ENCODE measurements around the gene CTNNA1. TPM values are rescaled to one million over a fixed set of nuclear protein-coding genes. Genes with fewer than 3 reads are reported as not detected.

Gene CTNNA1
- total and polyA plus RNA-seq, 12 donors: 111 to 521 (median 347) TPM

DNA sequence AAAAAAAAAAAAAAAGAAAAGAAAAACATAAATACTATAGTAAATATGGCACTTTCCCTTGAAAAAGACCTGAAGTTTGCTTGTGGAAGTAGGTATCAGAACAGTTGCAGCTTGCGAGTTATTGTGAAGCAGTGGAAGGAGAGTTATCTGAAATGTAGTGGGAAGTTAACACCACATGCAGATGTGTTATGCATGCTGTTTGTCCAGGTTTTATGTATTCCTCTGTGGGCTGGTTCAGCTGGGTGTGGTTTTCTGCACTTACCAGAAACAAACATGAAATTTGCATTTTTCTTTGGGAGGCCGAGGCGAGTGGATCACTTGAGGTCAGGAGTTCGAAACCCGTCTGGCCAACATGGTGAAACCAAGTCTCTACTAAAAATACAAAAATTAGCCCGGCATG lies 42.1 kb upstream of the CTNNA1 start:
- intact Hi-C loops (cut with DNase I): no loop called here
- Histone ChIP-seq H3K27me3 (no peaks in the 10 kb centered on the region), H3K36me3 (replicated peaks in 1 of 2) (no peaks in the 10 kb centered on the region), H3K9me3 (replicated peaks in 1 of 3) (no peaks in the 10 kb centered on the region), H3K4me3 (no peak overlapping the region), H3K27ac (no peak overlapping the region), H3K4me1 (replicated peaks in 1 of 2) (peaks cover 0 to 2% of the 10 kb centered on the region in 2 donors)
- no peak for DNase-seq
- TF ChIP-seq POLR2A (IDR thresholded peaks at IDR 0.05): no peak
- TF ChIP-seq, protein P1, sequence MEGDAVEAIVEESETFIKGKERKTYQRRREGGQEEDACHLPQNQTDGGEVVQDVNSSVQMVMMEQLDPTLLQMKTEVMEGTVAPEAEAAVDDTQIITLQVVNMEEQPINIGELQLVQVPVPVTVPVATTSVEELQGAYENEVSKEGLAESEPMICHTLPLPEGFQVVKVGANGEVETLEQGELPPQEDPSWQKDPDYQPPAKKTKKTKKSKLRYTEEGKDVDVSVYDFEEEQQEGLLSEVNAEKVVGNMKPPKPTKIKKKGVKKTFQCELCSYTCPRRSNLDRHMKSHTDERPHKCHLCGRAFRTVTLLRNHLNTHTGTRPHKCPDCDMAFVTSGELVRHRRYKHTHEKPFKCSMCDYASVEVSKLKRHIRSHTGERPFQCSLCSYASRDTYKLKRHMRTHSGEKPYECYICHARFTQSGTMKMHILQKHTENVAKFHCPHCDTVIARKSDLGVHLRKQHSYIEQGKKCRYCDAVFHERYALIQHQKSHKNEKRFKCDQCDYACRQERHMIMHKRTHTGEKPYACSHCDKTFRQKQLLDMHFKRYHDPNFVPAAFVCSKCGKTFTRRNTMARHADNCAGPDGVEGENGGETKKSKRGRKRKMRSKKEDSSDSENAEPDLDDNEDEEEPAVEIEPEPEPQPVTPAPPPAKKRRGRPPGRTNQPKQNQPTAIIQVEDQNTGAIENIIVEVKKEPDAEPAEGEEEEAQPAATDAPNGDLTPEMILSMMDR (IDR thresholded peaks at IDR 0.05): no peak
- 94 to 96% (median 95%) methylated on average over 6 of the region's 6 CpGs for WGBS, 4 donors

DNA sequence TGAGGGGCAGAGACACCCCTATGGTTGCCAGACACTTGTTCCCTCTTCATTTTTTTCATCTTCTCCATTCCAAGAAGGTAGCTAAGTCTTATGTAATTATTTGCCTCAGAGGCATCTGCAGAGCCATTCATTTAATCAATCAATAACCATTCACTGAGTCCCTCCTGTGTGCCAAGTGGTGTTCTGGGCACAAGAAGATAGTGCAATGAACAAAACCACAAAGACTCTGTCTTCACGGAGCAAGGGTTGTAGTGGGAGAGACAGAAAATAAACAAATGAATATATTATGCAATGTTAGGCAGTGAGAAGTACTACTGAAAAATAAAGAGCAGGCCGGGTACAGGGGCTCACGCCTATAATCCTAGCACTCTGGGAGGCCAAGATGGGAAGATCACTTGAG lies 41.4 kb upstream of the CTNNA1 start:
- no peak for DNase-seq
- no peaks in the 10 kb centered on the region for H3K27me3 ChIP-seq
- H3K4me1 ChIP-seq (replicated peaks in 1 of 2): peaks cover 0 to 2% of the 10 kb centered on the region in 2 donors
- H3K9me3 ChIP-seq (replicated peaks in 1 of 3): no peaks in the 10 kb centered on the region
- H3K36me3 ChIP-seq (replicated peaks in 1 of 2): no peaks in the 10 kb centered on the region
- TF ChIP-seq, protein P1 (IDR thresholded peaks at IDR 0.05): no peak
- no peak for TF ChIP-seq POLR2A (IDR thresholded peaks at IDR 0.05)
- no peak overlapping the region for H3K4me3 ChIP-seq
- intact Hi-C loops (cut with DNase I): no loop called here
- H3K27ac ChIP-seq: no peak overlapping the region
- 72 to 87% (median 84%) methylated on average over 3 of the region's 3 CpGs for WGBS, 4 donors

DNA sequence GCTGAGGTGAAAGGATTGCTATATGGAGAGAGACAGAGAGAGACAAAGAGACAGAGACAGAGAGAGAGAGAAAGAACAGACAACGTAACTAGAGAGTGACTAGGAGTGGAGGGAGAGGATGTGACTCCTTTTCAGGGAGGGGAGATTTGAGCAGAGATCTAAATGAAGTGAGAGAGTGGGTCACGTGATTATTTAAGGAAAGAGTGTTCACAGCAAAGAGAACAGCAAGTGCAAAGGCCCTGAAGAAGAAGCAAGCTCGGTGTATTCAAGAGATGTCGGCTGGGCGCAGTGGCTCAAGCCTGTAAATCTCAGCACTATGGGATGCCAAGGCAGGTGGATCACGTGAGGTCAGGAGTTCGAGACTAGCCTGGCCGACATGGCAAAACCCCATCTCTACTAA lies 40.9 kb upstream of the CTNNA1 start:
- Histone ChIP-seq H3K4me3 (no peak overlapping the region), H3K9me3 (replicated peaks in 1 of 3) (no peaks in the 10 kb centered on the region), H3K36me3 (replicated peaks in 1 of 2) (no peaks in the 10 kb centered on the region), H3K27me3 (no peaks in the 10 kb centered on the region), H3K4me1 (replicated peaks in 1 of 2) (peaks cover 0 to 2% of the 10 kb centered on the region in 2 donors), H3K27ac (no peak overlapping the region)
- no peak for DNase-seq
- TF ChIP-seq, protein P1 (IDR thresholded peaks at IDR 0.05): no peak
- intact Hi-C loops (cut with DNase I): no loop called here
- WGBS, 4 donors: 89 to 96% (median 93%) methylated on average over 8 of the region's 8 CpGs

DNA sequence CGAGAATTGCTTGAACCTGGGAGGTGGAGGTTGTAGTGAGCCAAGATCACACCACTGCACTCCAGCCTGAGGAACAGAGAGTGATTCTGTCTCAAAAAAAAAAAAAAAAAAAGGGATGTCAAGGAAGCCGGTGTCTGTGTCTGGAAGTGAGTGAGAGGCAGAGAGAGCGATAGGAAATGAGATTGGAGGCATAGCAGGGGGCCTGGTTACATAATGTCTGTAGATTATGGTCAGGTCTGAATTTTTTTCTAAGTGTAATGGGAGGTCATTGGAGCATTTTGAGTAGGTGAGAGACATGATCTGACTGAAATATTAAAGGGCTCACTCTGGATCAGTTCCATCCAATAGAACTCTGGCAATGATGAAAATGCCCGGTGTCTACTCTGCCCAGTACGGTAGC lies 40.4 kb upstream of the CTNNA1 start:
- no peak for DNase-seq
- Histone ChIP-seq H3K9me3 (replicated peaks in 1 of 3) (no peaks in the 10 kb centered on the region), H3K4me3 (no peak overlapping the region), H3K36me3 (replicated peaks in 1 of 2) (no peaks in the 10 kb centered on the region), H3K27me3 (no peaks in the 10 kb centered on the region), H3K4me1 (replicated peaks in 1 of 2) (peaks cover 0 to 2% of the 10 kb centered on the region in 2 donors), H3K27ac (no peak overlapping the region)
- intact Hi-C loops (cut with DNase I): no loop called here
- TF ChIP-seq, protein P1 (IDR thresholded peaks at IDR 0.05): no peak
- TF ChIP-seq POLR2A (IDR thresholded peaks at IDR 0.05): no peak
- WGBS, 4 donors: 86 to 91% (median 88%) methylated on average over 5 of the region's 5 CpGs

All from adrenal gland (tissue), 12 donors.